ENCODE results near the gene SCUBE1.

Gene SCUBE1

DNA sequence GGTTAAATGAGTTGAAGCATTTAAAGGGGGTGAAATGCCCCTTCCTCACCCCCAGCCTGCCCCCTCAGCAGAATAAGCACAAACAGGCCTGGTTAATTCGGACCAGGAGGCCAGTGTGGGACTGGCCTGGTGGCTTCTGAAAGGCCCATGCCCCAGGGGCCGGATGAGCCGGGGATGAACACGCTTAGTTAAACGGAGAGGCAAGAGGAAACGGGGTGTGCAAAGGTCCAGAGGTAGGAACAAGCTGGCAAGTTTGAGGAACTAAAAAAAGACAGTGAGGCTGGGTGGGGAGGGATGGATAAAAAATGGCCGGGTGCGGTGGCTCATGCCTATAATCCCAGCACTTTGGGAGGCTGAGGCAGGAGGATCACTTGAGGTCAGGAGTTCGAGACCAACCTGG lies 11.5 kb downstream of the SCUBE1 start:
- no peak for DNase-seq (ENCODE audit: low read depth, low spot score)
- no peak overlapping the region for H3K4me3 ChIP-seq (ENCODE audit: low read length)

DNA sequence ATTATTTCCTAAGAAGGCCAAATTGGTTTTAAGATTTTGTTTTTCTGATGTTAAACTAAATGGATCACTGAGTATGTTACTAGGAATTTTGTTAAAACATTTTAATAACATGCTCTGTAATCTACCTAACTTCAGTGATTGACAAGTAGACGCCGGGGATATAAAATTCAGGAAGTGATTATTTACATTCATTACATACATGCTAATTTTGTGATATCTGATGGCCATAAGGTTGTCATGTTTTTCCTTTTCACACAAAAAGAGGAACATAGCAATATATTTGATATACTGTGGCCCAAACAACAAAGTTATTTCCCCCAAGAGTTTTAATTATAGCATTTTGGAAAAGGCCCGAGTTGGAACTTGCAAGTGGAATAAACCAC lies 12.1 kb downstream of the SCUBE1 start:
- no peak overlapping the region for H3K4me3 ChIP-seq (ENCODE audit: low read length)
- no peak for DNase-seq (ENCODE audit: low read depth, low spot score)

DNA sequence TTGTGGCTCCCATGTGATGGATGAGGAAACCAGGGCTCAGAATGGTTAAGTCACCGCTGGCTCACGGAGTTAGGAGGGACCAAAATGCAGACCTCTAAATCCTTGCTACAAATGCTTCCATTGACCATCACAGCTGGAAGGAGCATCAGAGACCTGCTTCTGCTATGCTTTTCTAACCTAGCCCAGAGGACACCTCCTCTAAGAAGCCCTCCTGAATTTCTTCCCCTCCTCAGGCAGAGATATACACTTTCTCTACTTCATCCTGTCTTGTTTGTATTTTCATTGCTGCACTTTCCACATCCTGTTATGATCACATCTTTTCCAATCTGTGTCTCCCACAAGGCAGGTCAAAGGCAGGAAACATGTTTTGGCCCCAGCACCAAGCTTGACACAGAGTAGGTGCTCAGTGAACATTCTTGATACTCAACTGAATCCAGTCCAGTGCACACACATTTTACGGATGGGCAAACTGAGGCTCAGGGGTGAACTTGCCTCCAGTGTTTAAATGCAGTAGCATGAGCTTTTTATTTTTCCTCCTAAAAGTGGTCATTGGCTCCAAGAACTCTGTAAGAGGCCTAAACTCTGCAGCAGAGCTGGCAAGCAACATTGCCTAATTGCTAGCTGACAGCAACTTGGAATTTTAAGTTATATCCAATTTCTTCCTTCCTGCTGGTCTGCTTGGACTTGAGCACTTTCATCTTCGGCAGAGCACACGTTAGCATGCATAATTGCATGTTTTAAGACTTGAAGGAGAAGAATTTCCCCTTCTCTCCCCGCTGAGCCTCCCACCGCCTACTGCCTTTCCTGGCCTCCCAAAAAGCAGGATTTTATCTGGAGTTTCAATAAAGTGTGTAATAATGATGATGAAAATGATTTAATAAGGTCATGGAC lies 12.7 kb downstream of the SCUBE1 start:
- H3K4me3 ChIP-seq (ENCODE audit: low read length) = no peak overlapping the region
- DNase-seq (ENCODE audit: low read depth, low spot score) = no peak

DNA sequence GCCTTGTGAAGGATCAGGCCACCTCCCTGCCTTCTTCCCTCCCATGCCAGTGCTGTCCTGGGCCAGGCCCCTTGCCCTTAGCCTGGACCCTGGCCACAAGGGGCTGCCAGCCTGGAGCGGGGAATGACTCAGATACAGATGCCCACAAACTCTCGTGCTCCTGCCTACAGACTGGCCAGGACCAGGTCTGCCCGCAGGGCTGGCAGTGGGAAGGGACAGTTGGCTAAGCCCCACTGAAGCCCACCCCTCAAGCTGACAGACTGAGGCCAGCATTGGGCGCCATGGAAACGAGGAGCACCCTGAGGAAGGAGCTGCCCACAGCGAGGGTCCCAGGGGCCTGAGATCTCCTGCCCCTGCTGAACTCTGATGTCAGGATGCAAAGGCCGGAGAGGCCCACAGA lies 14.1 kb downstream of the SCUBE1 start:
- DNase-seq (ENCODE audit: low read depth, low spot score) = no peak
- H3K4me3 ChIP-seq (ENCODE audit: low read length) = no peak overlapping the region

DNA sequence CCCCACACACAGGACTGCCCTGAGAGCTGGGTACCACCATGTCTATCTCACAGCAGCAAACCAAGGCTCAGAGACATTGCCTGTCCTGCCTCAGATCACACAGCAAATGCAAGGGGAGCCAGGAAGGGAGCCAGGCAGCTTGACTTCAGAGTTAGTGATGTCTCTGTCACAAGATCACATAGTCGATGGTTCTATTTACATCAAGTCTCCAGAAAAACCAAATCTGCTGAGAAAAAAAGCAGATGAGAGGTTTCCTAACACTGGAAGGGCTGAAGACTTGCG lies 16.1 kb downstream of the SCUBE1 start:
- DNase-seq (ENCODE audit: low read depth, low spot score) = no peak
- no peak overlapping the region for H3K4me3 ChIP-seq (ENCODE audit: low read length)

DNA sequence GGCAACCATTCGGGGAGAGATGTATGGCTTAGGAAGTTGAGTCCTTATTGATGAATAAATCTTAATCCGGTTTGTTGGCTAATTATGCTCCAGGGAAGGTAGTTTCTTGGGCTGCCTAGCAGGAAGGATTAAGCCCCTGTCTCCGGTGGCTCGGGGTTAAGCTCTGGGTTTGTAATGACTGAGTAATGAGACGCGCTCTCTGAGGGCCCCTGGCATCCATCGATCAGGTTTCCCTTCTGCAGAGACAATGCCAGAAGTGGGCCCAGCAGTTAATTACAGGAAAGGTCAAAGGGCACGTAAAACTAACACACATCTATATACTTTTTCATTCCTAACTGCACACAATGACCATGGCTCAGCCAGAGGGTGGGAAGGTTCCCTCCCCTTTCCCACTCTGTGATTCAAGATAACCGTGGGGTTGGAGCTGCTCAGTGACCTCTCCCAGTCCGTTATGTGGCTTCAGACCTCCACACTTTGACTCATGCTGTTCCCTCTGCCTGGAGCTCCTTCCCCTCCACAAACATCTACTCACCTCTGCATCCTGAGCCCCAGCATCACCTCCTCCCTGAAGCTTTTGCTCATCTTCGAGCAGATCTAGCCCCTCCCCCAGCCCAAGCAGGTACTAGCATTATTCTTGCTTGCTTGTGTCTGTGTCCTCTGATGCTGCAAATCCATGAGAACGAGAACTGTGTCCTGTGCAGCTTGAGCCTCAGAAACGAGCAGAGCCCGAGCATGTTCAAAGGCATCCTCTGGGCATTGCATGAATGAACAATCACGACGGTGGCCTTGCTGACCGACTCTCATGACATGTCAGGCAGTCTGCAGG lies 16.6 kb downstream of the SCUBE1 start:
- no peak for DNase-seq (ENCODE audit: low read depth, low spot score)
- H3K4me3 ChIP-seq (ENCODE audit: low read length) = no peak overlapping the region

DNA sequence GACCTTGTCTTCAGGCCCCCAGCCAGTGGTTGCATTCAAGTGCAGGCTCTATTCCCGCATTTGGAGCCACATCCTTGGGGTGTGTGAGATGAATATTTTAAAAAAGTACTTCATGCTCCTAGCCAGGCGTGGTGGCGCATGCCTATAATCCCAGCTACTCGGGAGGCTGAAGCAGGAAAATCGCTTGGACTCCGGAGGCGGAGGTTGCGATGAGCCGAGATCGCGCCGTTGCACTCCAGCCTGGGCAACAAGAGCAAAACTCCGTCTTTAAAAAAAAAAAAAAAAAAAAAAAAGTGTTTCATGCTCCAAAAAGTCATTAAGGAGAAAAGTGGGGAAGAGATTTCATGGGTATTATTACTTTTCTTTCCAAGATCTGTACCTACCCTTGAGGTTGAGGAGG lies 18.0 kb downstream of the SCUBE1 start:
- H3K4me3 ChIP-seq (ENCODE audit: low read length) = no peak overlapping the region
- no peak for DNase-seq (ENCODE audit: low read depth, low spot score)

DNA sequence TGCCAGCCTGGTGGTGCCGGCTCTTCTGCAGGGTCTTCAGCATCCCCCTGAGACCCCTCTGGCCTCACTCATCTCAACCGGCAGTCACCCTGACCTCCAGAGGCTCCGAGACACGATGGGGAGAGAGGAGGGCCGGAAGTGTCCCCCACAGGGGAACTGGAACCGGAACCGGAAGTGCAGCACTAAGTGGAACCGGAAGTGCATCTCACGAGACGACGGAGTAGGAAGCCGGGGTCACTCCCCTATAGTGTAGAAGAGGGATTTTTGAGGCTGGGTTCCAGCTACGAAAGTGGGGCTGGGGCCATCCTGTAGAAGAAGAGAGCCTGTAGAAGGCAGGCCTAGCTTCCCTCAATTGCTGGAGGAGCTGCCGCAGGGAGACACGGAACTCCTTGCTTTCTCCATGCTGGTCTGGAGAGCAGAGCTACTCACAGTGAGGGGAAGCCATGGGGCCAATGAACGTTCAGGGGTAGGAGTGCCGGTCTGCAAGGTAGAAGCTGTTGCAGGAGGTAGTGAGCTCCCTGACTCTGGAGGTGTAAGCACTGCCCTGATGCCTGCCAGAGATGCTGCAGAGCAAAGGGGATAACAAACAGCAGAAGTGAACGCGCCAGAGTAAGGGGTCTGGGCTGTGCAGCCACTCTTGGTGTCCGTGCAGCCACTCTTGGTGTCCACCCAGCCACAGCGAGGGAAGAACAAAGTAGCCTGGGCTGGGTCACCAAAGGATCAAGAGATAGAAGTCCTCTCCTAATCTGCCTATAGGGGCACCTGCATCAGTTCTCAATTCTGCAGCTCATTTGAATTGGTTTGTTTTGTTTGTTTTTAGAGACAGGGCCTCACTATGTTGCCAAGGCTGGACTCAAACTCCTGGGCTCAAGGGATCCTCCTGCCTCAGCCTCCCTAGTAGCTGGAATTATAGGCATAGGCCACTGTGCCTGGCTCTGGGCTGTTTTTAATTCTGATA lies 21.9 kb downstream of the SCUBE1 start:
- no peak overlapping the region for H3K4me3 ChIP-seq (ENCODE audit: low read length)
- DNase-seq (ENCODE audit: low read depth, low spot score) = no peak

DNA sequence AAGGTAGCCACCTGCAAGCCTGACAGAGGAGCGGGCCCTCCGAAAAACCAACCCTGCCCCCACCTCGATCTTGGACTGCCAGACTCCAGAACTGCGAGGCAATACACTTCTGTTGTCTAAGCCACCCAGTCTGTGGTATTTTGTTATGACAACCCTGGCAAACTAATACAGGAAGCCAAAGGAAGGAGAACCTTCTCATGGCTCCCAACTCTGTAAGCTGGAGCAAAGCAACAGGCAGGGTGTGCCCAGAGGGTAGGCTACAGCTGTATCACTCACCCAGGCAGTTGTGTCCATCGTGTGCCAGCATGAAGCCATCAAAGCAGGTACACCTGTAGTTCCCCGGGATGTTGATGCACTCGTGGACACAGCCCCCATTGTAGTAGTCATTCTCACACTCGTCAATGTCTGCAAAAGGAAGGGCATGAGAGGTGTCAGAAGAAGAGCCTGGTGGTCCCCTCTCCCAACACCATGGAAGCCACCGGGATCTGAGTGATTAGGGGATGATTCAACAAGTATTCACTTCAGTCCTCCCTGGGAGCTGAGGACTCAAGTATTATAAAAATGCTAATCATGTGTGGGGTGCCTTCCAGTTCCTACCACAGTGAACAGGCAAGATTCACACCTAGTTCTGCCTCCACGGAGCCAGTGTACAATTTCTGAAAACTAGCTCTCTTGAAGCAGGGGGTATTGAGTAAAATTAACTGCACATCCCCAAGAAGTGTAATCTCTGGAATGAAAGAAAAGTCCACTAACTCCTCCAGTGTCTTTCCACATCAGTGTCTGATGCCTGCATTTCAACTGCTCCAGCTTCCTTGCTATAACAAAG lies 23.3 kb downstream of the SCUBE1 start:
- no peak overlapping the region for H3K4me3 ChIP-seq (ENCODE audit: low read length)
- DNase-seq (ENCODE audit: low read depth, low spot score) = no peak

DNA sequence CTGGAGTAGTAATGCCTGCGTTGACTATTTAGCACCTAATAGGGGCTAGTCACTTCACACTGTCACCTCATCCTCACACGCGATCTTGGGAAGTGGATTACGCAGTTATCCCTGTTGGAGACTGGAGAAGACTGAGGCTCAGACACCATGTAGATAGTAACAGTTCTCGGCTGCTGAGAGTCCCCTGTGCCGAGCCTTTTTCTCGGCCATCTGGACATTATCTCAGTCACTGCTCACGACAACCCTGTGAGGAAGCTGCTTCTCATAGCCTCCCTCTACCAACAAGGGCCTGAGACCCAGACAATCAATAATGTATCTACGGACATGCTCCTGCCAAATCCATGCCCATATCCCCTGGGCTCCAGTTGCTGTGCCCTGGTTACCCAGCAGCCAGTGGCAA lies 25.9 kb downstream of the SCUBE1 start:
- no peak overlapping the region for H3K4me3 ChIP-seq (ENCODE audit: low read length)
- DNase-seq (ENCODE audit: low read depth, low spot score) = no peak

DNA sequence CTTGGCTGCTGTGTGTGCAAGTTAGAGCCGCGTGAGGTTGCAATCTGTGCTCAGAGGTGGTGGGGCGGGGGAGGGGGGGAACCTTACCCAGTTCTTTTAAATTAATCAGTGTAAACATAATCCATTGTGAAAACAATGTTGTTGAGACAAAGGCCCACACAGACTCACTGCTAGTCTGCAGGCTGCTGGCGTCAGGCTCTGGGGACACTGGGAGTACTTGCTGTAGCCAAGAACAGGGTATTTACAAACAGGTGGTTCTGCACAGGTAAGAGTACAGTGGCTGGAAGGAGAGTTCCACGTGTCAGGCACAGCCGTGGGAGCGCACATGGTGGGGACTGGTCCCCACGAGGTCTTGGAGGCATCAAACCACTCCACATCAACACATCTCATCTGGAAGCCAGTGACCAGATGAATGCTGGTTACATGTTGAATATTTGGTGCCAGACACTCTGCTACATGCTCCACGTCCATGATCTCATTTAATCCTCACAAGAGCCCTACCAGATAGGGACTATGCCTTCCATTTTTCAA lies 27.4 kb downstream of the SCUBE1 start:
- DNase-seq (ENCODE audit: low read depth, low spot score) = no peak

DNA sequence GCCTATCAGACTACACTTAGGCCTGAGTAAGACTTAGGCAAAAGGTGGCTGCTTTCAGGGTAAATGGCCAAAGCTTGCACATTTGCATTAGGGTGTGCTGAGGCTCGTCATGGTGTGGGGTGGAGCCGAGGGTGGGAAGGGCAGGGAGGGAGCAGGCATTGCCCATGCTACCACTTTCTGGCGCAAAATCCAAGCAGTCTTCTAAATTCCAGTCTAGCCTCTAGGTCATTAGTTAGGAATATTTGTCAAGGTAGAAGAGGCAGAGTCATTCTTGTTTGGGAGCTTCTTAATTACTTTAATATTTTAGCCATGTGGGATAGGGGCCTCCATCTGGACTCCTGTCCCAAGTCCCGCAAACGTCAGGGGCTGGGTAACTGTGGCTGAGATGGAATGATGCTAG lies 28.6 kb downstream of the SCUBE1 start:
- H3K4me3 ChIP-seq (ENCODE audit: low read length) = no peak overlapping the region
- DNase-seq (ENCODE audit: low read depth, low spot score) = no peak

More for the DNA sequence above, 27.4 kb downstream of the SCUBE1 start:
- no peak overlapping the region for H3K4me3 ChIP-seq (ENCODE audit: low read length)

DNA sequence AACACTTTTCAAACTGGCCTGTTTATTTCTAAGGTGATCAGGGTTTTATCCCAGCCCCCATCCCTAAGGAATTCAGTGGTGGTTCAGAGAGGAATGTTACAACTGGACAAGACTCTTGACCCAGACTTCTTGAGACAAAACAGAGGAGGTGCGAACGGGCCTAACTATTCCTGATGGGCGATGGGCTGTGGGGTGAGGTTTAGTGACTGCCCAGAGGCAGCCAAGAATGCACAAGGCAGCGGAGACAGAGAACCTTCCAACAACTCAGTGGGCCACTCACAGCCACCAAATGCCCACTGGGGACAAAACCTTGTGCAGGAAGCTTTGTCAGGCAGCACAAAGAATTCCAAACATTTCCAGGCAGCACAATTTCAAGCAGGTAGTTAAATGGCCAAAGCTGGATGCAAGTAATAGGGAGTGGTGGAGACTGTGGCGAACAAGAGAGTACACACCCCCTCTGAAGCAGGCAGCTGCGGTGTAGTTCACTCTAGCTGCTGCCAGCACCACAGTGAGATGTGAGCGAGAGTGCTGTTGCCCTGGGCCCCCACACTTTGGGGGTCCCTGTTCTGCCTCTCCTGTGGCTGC lies 29.2 kb downstream of the SCUBE1 start:
- DNase-seq (ENCODE audit: low read depth, low spot score) = no peak

DNA sequence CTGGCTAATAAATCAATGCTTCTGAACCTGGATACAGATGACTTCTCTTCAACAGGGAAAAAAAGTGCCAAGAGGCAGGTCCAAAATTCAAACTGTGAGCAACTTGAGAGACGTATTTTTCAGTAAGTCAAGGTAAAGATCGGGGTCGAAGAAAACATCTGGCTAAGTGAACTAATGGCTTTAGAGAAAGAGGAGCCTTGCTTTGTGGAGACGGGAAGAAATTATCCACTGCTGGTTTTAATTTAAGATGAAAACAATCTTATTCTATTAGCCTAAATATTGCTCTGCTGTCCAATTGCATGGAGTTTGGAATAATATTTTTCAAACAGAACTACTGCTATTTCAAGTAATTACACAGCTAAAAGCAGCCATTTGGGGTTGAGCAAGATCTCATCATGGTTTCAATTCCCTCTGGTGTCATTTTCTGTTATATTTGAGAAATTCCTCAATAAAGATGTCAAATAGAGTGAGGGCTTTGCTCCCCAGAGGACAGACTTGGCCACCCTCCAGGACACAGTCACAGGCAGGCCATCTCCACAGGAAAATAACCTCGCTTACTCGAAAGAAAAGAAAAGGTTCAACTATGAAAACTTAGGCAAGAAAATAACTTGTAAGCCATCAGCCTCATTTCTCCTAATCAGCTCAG lies 29.8 kb downstream of the SCUBE1 start:
- no peak for DNase-seq (ENCODE audit: low read depth, low spot score)
- no peak overlapping the region for H3K4me3 ChIP-seq (ENCODE audit: low read length)

More for the DNA sequence above, 29.2 kb downstream of the SCUBE1 start:
- no peak overlapping the region for H3K4me3 ChIP-seq (ENCODE audit: low read length)

DNA sequence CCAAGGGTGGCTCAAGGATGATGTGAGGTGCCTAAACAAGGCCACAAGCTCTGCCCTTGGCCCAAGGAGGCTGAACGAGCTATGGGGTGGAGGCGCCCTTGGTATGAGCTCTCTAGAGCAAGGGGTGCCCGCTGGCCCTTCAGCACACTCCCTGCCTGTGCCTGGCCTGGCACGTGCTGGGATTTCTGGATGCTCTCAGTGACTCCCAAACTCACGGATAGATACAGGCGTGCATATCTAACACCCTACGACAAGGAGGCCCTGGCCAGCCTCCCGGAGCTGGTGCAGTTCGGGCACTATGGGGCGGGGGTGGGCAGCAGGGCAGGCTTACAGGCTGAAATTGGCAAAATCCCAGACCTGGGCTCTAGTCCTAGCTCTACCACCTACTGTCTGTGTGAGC lies 30.6 kb downstream of the SCUBE1 start:
- no peak for DNase-seq (ENCODE audit: low read depth, low spot score)
- no peak overlapping the region for H3K4me3 ChIP-seq (ENCODE audit: low read length)

DNA sequence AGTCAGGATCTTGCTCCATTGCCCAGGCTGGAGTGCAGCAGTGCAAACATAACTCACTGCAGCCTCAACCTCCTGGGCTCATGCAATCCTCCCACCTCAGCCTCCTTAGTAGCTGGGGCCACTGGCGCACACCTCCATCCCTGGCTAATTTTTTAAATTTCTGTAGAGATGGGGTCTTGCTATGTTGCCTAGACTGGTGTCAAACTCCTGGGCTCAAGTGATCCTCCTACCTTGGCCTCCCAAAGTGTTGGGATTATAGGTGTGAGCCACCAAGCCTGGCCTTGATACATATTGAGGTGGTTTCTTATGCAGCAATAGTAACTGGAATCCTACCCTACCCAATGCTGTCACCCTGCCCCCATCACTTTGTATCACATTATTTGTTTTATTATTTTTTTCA lies 32.4 kb downstream of the SCUBE1 start:
- no peak for DNase-seq (ENCODE audit: low read depth, low spot score)
- H3K4me3 ChIP-seq (ENCODE audit: low read length) = no peak overlapping the region

DNA sequence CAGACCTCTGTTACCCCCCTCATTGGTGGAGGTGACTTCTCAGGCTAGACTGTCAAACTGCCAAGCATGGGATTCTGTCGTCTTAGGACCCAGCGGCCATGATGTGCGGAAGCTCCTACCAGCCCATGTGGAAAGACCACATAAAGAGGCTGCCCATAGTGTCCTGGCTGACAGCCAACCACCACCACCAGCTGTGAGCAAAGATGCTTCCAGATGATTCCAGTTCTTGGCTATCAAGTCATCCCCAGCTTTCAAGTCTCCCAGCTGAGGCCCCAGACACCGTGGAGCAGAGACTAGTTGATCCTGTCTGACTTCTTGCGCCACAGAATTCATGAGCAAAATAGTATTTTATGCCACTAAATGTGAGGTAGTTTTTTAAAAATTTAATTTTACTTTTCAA lies 32.9 kb downstream of the SCUBE1 start:
- DNase-seq (ENCODE audit: low read depth, low spot score) = no peak
- no peak overlapping the region for H3K4me3 ChIP-seq (ENCODE audit: low read length)

DNA sequence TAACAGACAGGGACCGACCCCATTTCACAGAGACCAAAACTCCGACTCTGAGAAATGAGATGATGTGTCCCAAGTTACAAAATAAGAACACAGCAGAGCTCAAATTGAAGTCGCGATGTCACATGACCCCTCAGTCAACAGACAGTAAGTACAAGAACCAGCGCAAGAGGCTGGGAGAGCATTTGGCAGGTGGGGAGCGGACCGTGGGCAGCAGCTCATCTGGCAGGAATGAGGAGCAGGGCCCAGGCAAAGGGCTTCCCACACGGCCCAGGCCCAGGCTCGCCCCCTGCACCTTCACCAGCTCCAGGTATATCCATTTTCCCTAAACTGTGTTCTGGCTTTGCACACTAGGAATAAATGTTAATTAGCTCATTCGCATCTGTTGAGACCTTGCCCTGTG lies 34.3 kb downstream of the SCUBE1 start:
- no peak overlapping the region for H3K4me3 ChIP-seq (ENCODE audit: low read length)
- no peak for DNase-seq (ENCODE audit: low read depth, low spot score)

Data from Jurkat, Clone E6-1 (cell line).